ENCODE data around the gene PPP1R14B. TPM values are rescaled to one million over a fixed set of nuclear protein-coding genes. Genes with fewer than 3 reads are reported as not detected.

PPP1R14B gene
- total and polyA plus RNA-seq, 2 of the 13 experiments (the other 11 are each of a cell fraction or from before 2014, with no cell fraction given) = 110 to 148 TPM

GRCh38 chr11:64269540-64270220 lies 22.9 kb upstream of the PPP1R14B start (continued):
- TF ChIP-seq MLXIP (CRISPR knock-in tag; IDR thresholded peaks at IDR 0.05; ENCODE audit: borderline replicate concordance) (no peak), SP140L (CRISPR knock-in tag; IDR thresholded peaks at IDR 0.05; ENCODE audit: borderline replicate concordance) (no peak), ZNF343 (CRISPR knock-in tag; IDR thresholded peaks at IDR 0.05) (peak; percentile 21; the same call in 1 of the 2 replicates), ATF7-NPFF (CRISPR knock-in tag; IDR thresholded peaks at IDR 0.05; ENCODE audit: low read depth) (peak; percentile 42; the same call in 1 of the 2 replicates), RAD51 (IDR thresholded peaks at IDR 0.05; ENCODE audit: borderline replicate concordance) (no peak), WIZ (CRISPR knock-in tag; IDR thresholded peaks at IDR 0.05) (no peak), ZNF569 (CRISPR knock-in tag; IDR thresholded peaks at IDR 0.05; ENCODE audit: borderline replicate concordance) (no peak; the same call in 1 of the 2 replicates), CENPX (CRISPR knock-in tag; IDR thresholded peaks at IDR 0.05) (no peak), PHF21A (CRISPR knock-in tag; IDR thresholded peaks at IDR 0.05) (peak; percentile 81), KLF9 (CRISPR knock-in tag; IDR thresholded peaks at IDR 0.05; ENCODE audit: low read depth) (0 out of 2 replicates have a peak, but pooled peaks have one; percentile 68), ZNF33B (CRISPR knock-in tag; IDR thresholded peaks at IDR 0.05) (no peak), HNF1B (CRISPR knock-in tag; IDR thresholded peaks at IDR 0.05) (peak; percentile 94), FOXP1 (IDR thresholded peaks at IDR 0.05) (no peak), FOXP1 (CRISPR knock-in tag; IDR thresholded peaks at IDR 0.05) (peak; percentile 26; the same call in 1 of the 2 replicates), NFIC (IDR thresholded peaks at IDR 0.05; ENCODE audit: low read length) (peak; percentile 15; the same call in 1 of the 2 replicates), ZFP36L2 (CRISPR knock-in tag; IDR thresholded peaks at IDR 0.05) (no peak), RFX3 (CRISPR knock-in tag; IDR thresholded peaks at IDR 0.05) (0 out of 2 replicates have a peak, but pooled peaks have one; percentile 13)
- TF ChIP-seq, protein P1, sequence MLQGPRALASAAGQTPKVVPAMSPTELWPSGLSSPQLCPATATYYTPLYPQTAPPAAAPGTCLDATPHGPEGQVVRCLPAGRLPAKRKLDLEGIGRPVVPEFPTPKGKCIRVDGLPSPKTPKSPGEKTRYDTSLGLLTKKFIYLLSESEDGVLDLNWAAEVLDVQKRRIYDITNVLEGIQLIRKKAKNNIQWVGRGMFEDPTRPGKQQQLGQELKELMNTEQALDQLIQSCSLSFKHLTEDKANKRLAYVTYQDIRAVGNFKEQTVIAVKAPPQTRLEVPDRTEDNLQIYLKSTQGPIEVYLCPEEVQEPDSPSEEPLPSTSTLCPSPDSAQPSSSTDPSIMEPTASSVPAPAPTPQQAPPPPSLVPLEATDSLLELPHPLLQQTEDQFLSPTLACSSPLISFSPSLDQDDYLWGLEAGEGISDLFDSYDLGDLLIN (CRISPR knock-in tag; IDR thresholded peaks at IDR 0.05; ENCODE audit: borderline replicate concordance) = no peak
- TF ChIP-seq, protein P2, sequence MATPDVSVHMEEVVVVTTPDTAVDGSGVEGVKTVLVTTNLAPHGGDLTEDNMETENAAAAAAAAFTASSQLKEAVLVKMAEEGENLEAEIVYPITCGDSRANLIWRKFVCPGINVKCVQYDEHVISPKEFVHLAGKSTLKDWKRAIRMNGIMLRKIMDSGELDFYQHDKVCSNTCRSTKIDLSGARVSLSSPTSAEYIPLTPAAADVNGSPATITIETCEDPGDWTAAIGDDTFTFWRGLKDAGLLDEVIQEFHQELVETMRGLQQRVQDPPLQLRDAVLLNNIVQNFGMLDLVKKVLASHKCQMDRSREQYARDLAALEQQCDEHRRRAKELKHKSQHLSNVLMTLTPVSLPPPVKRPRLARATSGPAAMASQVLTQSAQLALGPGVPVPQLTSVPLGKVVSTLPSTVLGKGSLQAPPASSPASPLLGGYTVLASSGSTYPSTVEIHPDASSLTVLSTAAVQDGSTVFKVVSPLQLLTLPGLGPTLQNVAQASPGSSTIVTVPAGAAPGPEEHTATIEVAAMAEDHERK (CRISPR knock-in tag; IDR thresholded peaks at IDR 0.05; ENCODE audit: low read depth) = peak; percentile 45; the same call in 1 of the 2 replicates
- TF ChIP-seq, protein P3, sequence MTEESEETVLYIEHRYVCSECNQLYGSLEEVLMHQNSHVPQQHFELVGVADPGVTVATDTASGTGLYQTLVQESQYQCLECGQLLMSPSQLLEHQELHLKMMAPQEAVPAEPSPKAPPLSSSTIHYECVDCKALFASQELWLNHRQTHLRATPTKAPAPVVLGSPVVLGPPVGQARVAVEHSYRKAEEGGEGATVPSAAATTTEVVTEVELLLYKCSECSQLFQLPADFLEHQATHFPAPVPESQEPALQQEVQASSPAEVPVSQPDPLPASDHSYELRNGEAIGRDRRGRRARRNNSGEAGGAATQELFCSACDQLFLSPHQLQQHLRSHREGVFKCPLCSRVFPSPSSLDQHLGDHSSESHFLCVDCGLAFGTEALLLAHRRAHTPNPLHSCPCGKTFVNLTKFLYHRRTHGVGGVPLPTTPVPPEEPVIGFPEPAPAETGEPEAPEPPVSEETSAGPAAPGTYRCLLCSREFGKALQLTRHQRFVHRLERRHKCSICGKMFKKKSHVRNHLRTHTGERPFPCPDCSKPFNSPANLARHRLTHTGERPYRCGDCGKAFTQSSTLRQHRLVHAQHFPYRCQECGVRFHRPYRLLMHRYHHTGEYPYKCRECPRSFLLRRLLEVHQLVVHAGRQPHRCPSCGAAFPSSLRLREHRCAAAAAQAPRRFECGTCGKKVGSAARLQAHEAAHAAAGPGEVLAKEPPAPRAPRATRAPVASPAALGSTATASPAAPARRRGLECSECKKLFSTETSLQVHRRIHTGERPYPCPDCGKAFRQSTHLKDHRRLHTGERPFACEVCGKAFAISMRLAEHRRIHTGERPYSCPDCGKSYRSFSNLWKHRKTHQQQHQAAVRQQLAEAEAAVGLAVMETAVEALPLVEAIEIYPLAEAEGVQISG (CRISPR knock-in tag; IDR thresholded peaks at IDR 0.05) = peak; percentile 96

Data from HepG2 (cell line).